Measurements from ENCODE around the gene NPPB. TPM values are rescaled to one million over a fixed set of nuclear protein-coding genes. Genes with fewer than 3 reads are reported as not detected.

The NPPB gene
- total RNA-seq, 1 donor from 2014 or later, result not detected

- intact Hi-C loops (cut with micrococcal nuclease), result loop anchor here (5.0 kb wide), 1 partner anchor 440 kb away; no protein-coding TSS in a partner anchor
Measured at GRCh38 chr1:11836955-11837766, 21.6 kb downstream of the NPPB start.

GRCh38 chr1:11835441-11836225 is 23.1 kb downstream of the NPPB start:
- intact Hi-C loops (cut with micrococcal nuclease), result loop anchor here (5.0 kb wide), 1 partner anchor 442 kb away; no protein-coding TSS in a partner anchor

- intact Hi-C loops (cut with micrococcal nuclease), result no loop called here
Measured at GRCh38 chr1:11833900-11834299, 24.8 kb downstream of the NPPB start.

- intact Hi-C loops (cut with micrococcal nuclease), result no loop called here
Measured at GRCh38 chr1:11833497-11833896, 25.2 kb downstream of the NPPB start.

- intact Hi-C loops (cut with micrococcal nuclease), result no loop called here
Measured at GRCh38 chr1:11831945-11832725, 26.6 kb downstream of the NPPB start.

- intact Hi-C loops (cut with micrococcal nuclease), result no loop called here
Measured at GRCh38 chr1:11828511-11828910, 30.2 kb downstream of the NPPB start.

GRCh38 chr1:11826946-11827345 is 31.8 kb downstream of the NPPB start:
- intact Hi-C loops (cut with micrococcal nuclease), result no loop called here

- intact Hi-C loops (cut with micrococcal nuclease), result no loop called here
Measured at GRCh38 chr1:11825131-11825530, 33.6 kb downstream of the NPPB start.

GRCh38 chr1:11823366-11824137 is 35.2 kb downstream of the NPPB start:
- intact Hi-C loops (cut with micrococcal nuclease), result no loop called here

- intact Hi-C loops (cut with micrococcal nuclease), result no loop called here
Measured at GRCh38 chr1:11822091-11822490, 36.7 kb downstream of the NPPB start.

- intact Hi-C loops (cut with micrococcal nuclease), result no loop called here
Measured at GRCh38 chr1:11817192-11817591, 41.6 kb downstream of the NPPB start.

GRCh38 chr1:11813021-11813420 is 45.7 kb downstream of the NPPB start:
- intact Hi-C loops (cut with micrococcal nuclease), result no loop called here

Other genes with a start within 250 kb of the NPPB start
- 2.0 TPM in 2 replicates for gene FBXO2, start 204.5 kb downstream of the NPPB start, total RNA-seq
- gene FBXO44, start 204.1 kb downstream of the NPPB start, total RNA-seq, result 33.2 and 34.2 TPM in 2 replicates
- 30.0 and 30.9 TPM in 2 replicates for gene FBXO6, start 194.7 kb downstream of the NPPB start, total RNA-seq
- gene MAD2L2, start 177.8 kb downstream of the NPPB start, total RNA-seq, result 58.2 and 61.2 TPM in 2 replicates
- 0.10 and 0.15 TPM in 2 replicates for gene DRAXIN, start 167.2 kb downstream of the NPPB start, total RNA-seq
- gene AGTRAP, start 122.8 kb downstream of the NPPB start, total RNA-seq, result 48.4 and 49.4 TPM in 2 replicates
- not detected in 2 replicates for gene C1orf167, start 96.8 kb downstream of the NPPB start, total RNA-seq
- 31.6 and 34.9 TPM in 2 replicates for gene MTHFR, start 53.0 kb downstream of the NPPB start, total RNA-seq
- 15.2 and 17.5 TPM in 2 replicates for gene CLCN6, start 52.8 kb downstream of the NPPB start, total RNA-seq
- not detected in 2 replicates for gene NPPA, start 11.2 kb downstream of the NPPB start, total RNA-seq
- gene KIAA2013, start 67.5 kb upstream of the NPPB start, total RNA-seq, result 40.9 and 41.5 TPM in 2 replicates
- 27.0 and 27.7 TPM in 2 replicates for gene PLOD1, start 75.8 kb upstream of the NPPB start, total RNA-seq
- 63.3 and 63.4 TPM in 2 replicates for gene MFN2, start 121.5 kb upstream of the NPPB start, total RNA-seq
- 109 and 110 TPM in 2 replicates for gene MIIP, start 160.6 kb upstream of the NPPB start, total RNA-seq
- gene TNFRSF8, start 204.4 kb upstream of the NPPB start, total RNA-seq, result 53.8 and 54.5 TPM in 2 replicates

Data from T-helper 1 cell treated with Interleukin-12 subunit alpha and Interleukin-12 subunit beta and Interleukin-4 antibody, amounts not matched to agents 30 ng/mL and 1 ng/mL, for 36 hours (primary cell).